Measurements from ENCODE around the gene GSTM5.
"Not testable (repeated sequence)": the region's sequence is repeated elsewhere in the genome, so short reads cannot be mapped to it uniquely, and the experiment has no call there.

Gene GSTM5

GRCh38 chr1:109677459-109677858 is 34.6 kb upstream of the GSTM5 start:
- no peak for TF ChIP-seq ZFX (IDR thresholded peaks at IDR 0.05)
- TF ChIP-seq, protein P1, sequence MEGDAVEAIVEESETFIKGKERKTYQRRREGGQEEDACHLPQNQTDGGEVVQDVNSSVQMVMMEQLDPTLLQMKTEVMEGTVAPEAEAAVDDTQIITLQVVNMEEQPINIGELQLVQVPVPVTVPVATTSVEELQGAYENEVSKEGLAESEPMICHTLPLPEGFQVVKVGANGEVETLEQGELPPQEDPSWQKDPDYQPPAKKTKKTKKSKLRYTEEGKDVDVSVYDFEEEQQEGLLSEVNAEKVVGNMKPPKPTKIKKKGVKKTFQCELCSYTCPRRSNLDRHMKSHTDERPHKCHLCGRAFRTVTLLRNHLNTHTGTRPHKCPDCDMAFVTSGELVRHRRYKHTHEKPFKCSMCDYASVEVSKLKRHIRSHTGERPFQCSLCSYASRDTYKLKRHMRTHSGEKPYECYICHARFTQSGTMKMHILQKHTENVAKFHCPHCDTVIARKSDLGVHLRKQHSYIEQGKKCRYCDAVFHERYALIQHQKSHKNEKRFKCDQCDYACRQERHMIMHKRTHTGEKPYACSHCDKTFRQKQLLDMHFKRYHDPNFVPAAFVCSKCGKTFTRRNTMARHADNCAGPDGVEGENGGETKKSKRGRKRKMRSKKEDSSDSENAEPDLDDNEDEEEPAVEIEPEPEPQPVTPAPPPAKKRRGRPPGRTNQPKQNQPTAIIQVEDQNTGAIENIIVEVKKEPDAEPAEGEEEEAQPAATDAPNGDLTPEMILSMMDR (conservative IDR thresholded peaks at IDR 0.05), result no peak
- no peak overlapping the region for H3K27ac ChIP-seq

GRCh38 chr1:109678637-109679036 is 33.4 kb upstream of the GSTM5 start:
- H3K27ac ChIP-seq, result not testable (repeated sequence)

GRCh38 chr1:109684777-109685176 is 27.3 kb upstream of the GSTM5 start:
- H3K27ac ChIP-seq, result not testable (repeated sequence)

- H3K27ac ChIP-seq, result not testable (repeated sequence)
Observed at GRCh38 chr1:109685399-109685798, 26.7 kb upstream of the GSTM5 start.

GRCh38 chr1:109685890-109686289 is 26.2 kb upstream of the GSTM5 start:
- not testable (repeated sequence) for H3K27ac ChIP-seq

DNA sequence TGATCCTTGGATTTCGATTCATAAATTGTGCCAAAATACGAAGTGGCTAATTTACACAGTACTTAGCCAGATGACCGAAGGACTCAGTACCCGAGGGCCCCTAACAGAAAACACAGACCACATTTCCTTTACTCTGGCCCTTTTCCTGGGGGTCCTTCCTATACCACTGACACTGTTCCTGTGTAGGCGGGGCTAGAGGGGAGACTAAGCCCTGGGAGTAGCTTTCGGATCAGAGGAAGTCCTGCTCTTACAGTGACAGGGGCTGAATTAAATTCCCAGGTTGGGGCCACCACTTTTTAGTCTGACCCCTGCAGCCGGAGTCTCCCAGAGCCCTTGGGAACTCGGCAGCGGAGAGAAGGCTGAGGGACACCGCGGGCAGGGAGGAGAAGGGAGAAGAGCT is 24.9 kb upstream of the GSTM5 start:
- not testable (repeated sequence) for H3K27ac ChIP-seq

DNA sequence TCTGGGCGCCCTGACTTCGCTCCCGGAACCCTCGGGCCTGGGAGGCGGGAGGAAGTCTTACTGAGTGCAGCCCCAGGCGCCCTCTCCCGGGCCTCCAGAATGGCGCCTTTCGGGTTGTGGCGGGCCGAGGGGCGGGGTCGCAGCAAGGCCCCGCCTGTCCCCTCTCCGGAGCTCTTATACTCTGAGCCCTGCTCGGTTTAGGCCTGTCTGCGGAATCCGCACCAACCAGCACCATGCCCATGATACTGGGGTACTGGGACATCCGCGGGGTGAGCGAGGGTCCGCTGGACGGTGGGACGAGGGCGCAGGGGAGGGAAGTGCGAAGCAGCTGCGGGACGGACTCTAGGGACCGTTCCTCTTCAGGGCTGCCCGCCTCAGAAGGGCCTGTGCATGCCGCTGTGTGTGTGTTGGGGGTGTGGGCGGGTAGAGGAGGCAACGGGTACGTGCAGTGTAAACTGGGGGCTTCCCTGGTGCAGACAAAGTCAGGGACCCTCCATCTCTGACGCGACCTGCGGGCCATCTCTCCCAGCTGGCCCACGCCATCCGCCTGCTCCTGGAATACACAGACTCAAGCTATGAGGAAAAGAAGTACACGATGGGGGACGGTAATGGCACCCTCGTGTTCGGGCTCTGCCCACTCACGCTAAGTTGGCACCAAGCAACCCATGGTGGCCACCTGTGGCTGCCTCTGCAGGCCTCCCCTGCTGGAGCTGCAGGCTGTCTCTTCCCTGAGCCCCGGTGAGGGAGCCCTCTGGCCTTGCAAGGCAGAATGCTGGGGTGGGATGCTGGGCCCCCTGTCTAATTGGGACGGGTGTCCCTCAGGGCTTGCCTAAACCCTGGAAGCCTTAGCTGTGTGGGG is 24.2 kb upstream of the GSTM5 start, which contains the start of gene GSTM1:
Gene GSTM1 (plus strand): TSS at position 177 of the 859 bp plus-strand sequence. CDS start 57 bp downstream, at position 234.
- TF ChIP-seq ZFX (IDR thresholded peaks at IDR 0.05), result no peak
- TF ChIP-seq, protein P1 (conservative IDR thresholded peaks at IDR 0.05), result no peak
- H3K27ac ChIP-seq, result no peak within 1 kb of the TSS

DNA sequence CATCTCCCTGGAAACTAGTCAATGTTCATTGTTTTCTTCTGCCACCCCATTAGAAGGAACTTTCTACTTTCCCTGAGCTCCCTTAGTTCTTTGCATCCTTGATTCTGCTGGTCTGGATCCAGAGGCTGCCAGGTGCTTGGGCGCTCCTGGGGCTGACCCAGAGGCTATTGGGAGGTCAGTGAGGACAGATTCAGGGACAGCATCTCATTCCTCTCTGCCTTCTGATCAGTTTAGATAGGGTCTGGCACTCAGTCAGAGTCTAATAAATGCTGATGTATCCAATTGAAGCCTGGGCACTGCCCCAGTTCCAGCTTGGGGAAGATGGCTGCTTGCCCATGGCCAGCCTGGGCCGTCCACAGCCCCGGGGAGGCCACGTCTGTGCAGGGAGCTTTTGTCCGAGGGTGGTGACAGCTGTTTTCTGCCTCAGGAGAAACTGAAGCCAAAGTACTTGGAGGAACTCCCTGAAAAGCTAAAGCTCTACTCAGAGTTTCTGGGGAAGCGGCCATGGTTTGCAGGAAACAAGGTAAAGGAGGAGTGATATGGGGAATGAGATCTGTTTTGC is 22.1 kb upstream of the GSTM5 start:
- TF ChIP-seq ZFX (IDR thresholded peaks at IDR 0.05), result no peak
- TF ChIP-seq, protein P1 (conservative IDR thresholded peaks at IDR 0.05), result no peak
- no peak overlapping the region for H3K27ac ChIP-seq

DNA sequence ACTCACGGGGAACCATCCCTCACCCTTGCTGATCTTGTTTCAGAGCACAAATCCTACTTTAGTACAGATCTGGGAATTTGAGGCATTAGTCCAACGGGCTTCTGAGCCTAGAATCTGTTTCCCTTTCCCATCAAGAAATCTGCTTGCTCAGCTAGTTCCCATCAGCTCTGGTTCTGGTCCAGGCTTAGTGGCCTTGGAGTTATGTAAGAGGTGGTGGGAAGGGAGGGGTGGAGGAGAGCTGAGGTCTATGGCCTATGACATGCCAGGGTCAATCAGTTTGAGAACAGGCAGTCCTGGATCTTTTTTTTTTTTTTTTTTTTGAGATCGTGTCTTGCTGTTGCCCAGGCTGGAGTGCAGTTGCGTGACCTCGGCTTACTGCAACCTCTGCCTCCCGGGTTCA is 20.3 kb upstream of the GSTM5 start:
- H3K27ac ChIP-seq, result no peak overlapping the region
- no peak for TF ChIP-seq ZFX (IDR thresholded peaks at IDR 0.05)
- TF ChIP-seq, protein P1 (conservative IDR thresholded peaks at IDR 0.05), result no peak

DNA sequence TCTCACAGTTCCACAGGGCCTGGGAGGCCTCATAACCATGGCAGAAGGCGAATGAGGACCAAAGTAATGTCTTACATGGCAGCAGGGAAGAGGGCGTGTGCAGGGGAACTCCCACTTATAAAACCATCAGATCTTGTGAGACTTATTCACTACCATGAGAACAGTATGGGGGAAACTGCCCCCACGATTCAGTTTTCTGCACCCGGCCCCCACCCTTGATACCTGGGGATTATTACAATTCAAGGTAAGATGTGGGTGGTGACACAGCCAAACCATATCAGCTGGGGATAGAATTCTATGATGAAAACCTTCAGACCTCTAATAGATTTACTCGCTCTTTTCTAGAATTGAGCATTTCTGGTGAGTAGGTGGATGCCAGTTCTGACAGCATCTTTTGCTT is 17.7 kb upstream of the GSTM5 start:
- H3K27ac ChIP-seq, result not testable (repeated sequence)

DNA sequence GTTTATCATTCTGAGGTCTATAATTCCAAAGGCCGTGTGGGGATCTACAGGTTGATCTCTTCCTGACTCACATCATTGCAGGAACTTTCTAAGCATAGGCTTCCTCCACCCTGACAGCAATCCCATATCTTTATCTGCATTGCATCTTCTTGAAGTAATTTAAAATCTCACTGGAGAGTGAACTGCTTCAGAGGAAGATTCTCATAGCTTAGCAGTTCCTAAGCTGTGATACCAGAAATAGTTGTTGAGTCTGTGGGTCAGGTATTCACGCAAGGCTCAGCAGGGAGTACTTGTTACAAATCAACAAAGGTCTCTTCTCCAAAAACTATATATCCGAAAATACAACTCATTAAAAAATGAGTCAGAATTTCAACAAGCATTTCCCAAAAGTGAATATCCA is 16.9 kb upstream of the GSTM5 start:
- not testable (repeated sequence) for H3K27ac ChIP-seq

All from C4-2B (cell line).